ENCODE results near the gene HOMER2.

HOMER2 gene

GRCh38 chr15:82849556-82850512 lies 102.7 kb downstream of the HOMER2 start:
- no peak overlapping the region for H3K4me3 Mint-ChIP-seq
- no peak overlapping the region for H3K27ac Mint-ChIP-seq
- peaks cover 11% of the 10 kb centered on the region for H3K4me1 Mint-ChIP-seq (ENCODE audit: low read depth)
- H3K36me3 Mint-ChIP-seq (ENCODE audit: low read depth): peaks cover 35% of the 10 kb centered on the region
- DNase-seq (ENCODE audit: low spot score): peak; percentile 48
- H3K9me3 Mint-ChIP-seq: no peaks in the 10 kb centered on the region
- peaks cover 3% of the 10 kb centered on the region for H3K27me3 Mint-ChIP-seq (ENCODE audit: low read depth)

GRCh38 chr15:82848241-82848993 lies 104.1 kb downstream of the HOMER2 start:
- no peak for DNase-seq (ENCODE audit: low spot score)
- Mint-ChIP-seq H3K9me3 (no peaks in the 10 kb centered on the region), H3K27me3 (ENCODE audit: low read depth) (peaks cover 6% of the 10 kb centered on the region), H3K4me3 (no peak overlapping the region), H3K27ac (no peak overlapping the region), H3K4me1 (ENCODE audit: low read depth) (peaks cover 13% of the 10 kb centered on the region), H3K36me3 (ENCODE audit: low read depth) (peaks cover 39% of the 10 kb centered on the region)

GRCh38 chr15:82847703-82848102 lies 104.8 kb downstream of the HOMER2 start:
- H3K4me3 Mint-ChIP-seq: no peak overlapping the region

GRCh38 chr15:82846621-82847020 lies 105.9 kb downstream of the HOMER2 start:
- peaks cover 43% of the 10 kb centered on the region for H3K36me3 Mint-ChIP-seq (ENCODE audit: low read depth)
- no peak overlapping the region for H3K4me3 Mint-ChIP-seq
- peaks cover 13% of the 10 kb centered on the region for H3K4me1 Mint-ChIP-seq (ENCODE audit: low read depth)
- H3K27ac Mint-ChIP-seq: no peak overlapping the region
- no peaks in the 10 kb centered on the region for H3K9me3 Mint-ChIP-seq
- H3K27me3 Mint-ChIP-seq (ENCODE audit: low read depth): peaks cover 6% of the 10 kb centered on the region
- DNase-seq (ENCODE audit: low spot score): no peak

More at GRCh38 chr15:82847703-82848102, 104.8 kb downstream of the HOMER2 start:
- peaks cover 39% of the 10 kb centered on the region for H3K36me3 Mint-ChIP-seq (ENCODE audit: low read depth)
- peaks cover 13% of the 10 kb centered on the region for H3K4me1 Mint-ChIP-seq (ENCODE audit: low read depth)
- H3K27me3 Mint-ChIP-seq (ENCODE audit: low read depth): peaks cover 6% of the 10 kb centered on the region
- no peak for DNase-seq (ENCODE audit: low spot score)
- H3K9me3 Mint-ChIP-seq: no peaks in the 10 kb centered on the region
- H3K27ac Mint-ChIP-seq: no peak overlapping the region

GRCh38 chr15:82845686-82846085 lies 106.8 kb downstream of the HOMER2 start:
- H3K27ac Mint-ChIP-seq: no peak overlapping the region
- DNase-seq (ENCODE audit: low spot score): no peak
- peaks cover 41% of the 10 kb centered on the region for H3K36me3 Mint-ChIP-seq (ENCODE audit: low read depth)
- H3K27me3 Mint-ChIP-seq (ENCODE audit: low read depth): peaks cover 6% of the 10 kb centered on the region
- no peaks in the 10 kb centered on the region for H3K9me3 Mint-ChIP-seq
- H3K4me3 Mint-ChIP-seq: no peak overlapping the region
- H3K4me1 Mint-ChIP-seq (ENCODE audit: low read depth): peaks cover 13% of the 10 kb centered on the region

GRCh38 chr15:82843566-82843965 lies 109.0 kb downstream of the HOMER2 start:
- Mint-ChIP-seq H3K4me3 (no peak overlapping the region), H3K4me1 (ENCODE audit: low read depth) (peaks cover 6% of the 10 kb centered on the region), H3K36me3 (ENCODE audit: low read depth) (peaks cover 40% of the 10 kb centered on the region), H3K9me3 (peaks cover 5% of the 10 kb centered on the region), H3K27ac (no peak overlapping the region), H3K27me3 (ENCODE audit: low read depth) (peaks cover 6% of the 10 kb centered on the region)
- no peak for DNase-seq (ENCODE audit: low spot score)

DNA sequence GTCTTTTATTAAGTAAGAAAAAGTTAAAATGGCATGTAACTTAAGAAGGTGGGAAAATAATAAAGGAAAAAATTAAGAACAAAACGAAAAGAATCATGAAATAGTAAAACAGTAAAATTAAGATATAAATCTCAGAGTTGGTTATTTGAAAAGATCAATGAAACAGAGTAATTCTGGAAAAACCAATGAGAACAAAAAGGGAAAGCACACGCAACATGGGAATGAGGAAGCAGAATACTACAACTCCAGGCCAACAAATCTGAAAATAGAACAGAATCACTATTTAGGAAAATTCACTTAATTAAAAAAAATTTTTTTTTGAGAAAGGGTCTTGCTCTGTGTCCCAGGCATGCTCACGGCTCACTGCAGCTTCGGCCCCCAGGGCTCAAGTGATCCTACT lies 112.4 kb downstream of the HOMER2 start:
- Mint-ChIP-seq H3K27ac (no peak overlapping the region), H3K9me3 (peaks cover 5% of the 10 kb centered on the region), H3K36me3 (ENCODE audit: low read depth) (peaks cover 65% of the 10 kb centered on the region), H3K27me3 (ENCODE audit: low read depth) (peaks cover 6% of the 10 kb centered on the region), H3K4me3 (no peak overlapping the region), H3K4me1 (ENCODE audit: low read depth) (peaks cover 6% of the 10 kb centered on the region)
- DNase-seq (ENCODE audit: low spot score): no peak

DNA sequence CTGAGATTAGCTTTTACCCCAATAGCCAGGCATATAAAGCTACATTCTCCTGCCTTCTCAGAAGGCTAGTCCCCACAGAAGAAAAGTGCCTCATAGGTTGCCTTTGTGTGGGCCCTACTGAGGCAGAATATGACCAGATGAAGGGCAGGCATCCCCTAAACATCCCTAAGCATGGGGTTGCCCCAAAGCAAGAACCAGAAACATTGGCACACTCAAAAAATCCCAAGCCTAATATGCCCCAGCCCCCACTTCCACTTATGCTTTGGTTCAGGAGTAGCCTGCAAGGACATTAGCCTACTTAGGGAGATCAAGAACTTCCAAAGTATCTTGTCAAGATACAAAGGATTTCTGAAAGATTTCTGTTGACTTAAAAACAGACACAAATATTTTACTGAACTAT lies 113.4 kb downstream of the HOMER2 start:
- H3K9me3 Mint-ChIP-seq: peaks cover 5% of the 10 kb centered on the region
- H3K36me3 Mint-ChIP-seq (ENCODE audit: low read depth): peaks cover 69% of the 10 kb centered on the region
- H3K27me3 Mint-ChIP-seq (ENCODE audit: low read depth): no peaks in the 10 kb centered on the region
- H3K4me1 Mint-ChIP-seq (ENCODE audit: low read depth): peaks cover 1% of the 10 kb centered on the region
- H3K4me3 Mint-ChIP-seq: no peak overlapping the region
- no peak for DNase-seq (ENCODE audit: low spot score)
- no peak overlapping the region for H3K27ac Mint-ChIP-seq

DNA sequence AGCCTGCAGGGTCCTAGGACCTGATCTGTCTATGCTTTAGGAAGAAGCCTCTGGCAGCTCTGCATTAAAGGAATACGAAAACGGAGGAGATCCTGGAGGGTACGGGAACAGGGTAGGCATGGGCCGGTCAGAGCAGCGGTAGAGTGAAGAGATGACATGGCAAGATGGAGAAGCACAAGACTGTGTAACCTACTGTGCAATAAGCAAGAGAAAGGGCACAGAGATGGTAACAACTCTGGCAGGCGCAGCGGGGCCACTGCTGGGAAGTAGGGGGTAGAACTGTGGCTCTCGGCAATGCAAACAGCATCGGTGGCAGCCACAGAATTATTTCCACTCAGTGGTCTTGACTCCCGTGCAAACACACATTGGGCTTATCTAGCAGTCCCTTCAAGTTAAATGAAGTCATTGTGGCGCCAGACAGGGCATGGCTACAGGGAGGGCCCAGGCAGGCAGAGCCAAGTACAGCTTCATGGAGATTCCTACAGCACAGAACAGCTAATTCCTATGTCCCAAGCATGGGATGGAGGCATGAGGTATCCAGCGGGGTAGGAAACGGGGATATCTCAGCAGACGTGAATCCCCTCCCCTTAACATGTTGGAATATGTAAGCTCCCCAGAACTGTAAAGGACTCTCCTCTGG lies 114.3 kb downstream of the HOMER2 start:
- peaks cover 3% of the 10 kb centered on the region for H3K4me1 Mint-ChIP-seq (ENCODE audit: low read depth)
- H3K9me3 Mint-ChIP-seq: peaks cover 5% of the 10 kb centered on the region
- no peaks in the 10 kb centered on the region for H3K27me3 Mint-ChIP-seq (ENCODE audit: low read depth)
- DNase-seq (ENCODE audit: low spot score): no peak
- H3K27ac Mint-ChIP-seq: no peak overlapping the region
- no peak overlapping the region for H3K4me3 Mint-ChIP-seq
- H3K36me3 Mint-ChIP-seq (ENCODE audit: low read depth): peaks cover 71% of the 10 kb centered on the region

DNA sequence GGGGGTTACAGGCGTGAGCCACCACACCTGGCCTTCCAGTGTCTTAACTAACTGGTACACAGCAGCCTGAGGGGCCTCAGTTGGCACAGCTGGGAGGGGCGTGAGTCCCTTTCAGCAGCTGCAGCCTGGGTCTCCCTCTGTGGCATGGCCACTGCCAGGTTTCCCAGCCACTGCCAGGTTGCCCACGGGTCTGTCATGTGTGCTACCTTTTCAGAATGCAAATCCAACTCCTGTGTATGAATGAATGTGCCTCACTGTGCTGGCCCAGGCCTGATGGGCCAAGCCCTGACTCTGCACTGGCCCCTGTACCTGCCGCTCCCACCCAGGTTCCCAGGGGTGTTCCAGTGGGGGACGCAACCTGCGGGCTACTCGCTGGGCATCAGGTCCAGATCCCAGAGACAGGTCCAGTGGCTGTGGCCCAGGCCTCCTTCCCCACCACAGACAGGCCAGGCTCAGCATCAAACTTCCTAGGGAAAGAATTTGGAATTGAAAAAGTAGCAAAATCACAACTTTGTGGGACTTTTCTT lies 117.1 kb downstream of the HOMER2 start:
- Mint-ChIP-seq H3K36me3 (ENCODE audit: low read depth) (peaks cover 88% of the 10 kb centered on the region), H3K27ac (no peak overlapping the region), H3K27me3 (ENCODE audit: low read depth) (no peaks in the 10 kb centered on the region), H3K9me3 (peaks cover 5% of the 10 kb centered on the region), H3K4me1 (ENCODE audit: low read depth) (peaks cover 28% of the 10 kb centered on the region), H3K4me3 (no peak overlapping the region)
- no peak for DNase-seq (ENCODE audit: low spot score)

DNA sequence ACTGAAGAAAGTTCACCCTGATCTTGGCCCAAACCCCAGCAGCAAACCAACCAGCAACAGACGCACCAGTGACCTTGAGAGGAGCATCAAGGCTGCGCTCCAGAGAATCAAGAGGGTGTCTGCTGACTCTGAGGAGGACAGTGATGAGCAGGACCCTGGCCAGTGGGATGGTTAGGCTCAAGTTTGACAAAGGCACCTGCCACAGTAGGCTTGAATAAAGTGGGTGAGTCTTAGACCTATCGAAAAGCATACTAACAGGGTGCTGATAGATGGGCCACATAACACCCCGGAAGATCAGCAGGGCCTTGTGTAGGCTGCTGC lies 119.2 kb downstream of the HOMER2 start:
- Mint-ChIP-seq H3K4me3 (peak overlapping the region; percentile 77), H3K9me3 (no peaks in the 10 kb centered on the region), H3K4me1 (ENCODE audit: low read depth) (peaks cover 35% of the 10 kb centered on the region), H3K36me3 (ENCODE audit: low read depth) (peaks cover 90% of the 10 kb centered on the region), H3K27me3 (ENCODE audit: low read depth) (no peaks in the 10 kb centered on the region), H3K27ac (peak overlapping the region; percentile 97)
- no peak for DNase-seq (ENCODE audit: low spot score)

DNA sequence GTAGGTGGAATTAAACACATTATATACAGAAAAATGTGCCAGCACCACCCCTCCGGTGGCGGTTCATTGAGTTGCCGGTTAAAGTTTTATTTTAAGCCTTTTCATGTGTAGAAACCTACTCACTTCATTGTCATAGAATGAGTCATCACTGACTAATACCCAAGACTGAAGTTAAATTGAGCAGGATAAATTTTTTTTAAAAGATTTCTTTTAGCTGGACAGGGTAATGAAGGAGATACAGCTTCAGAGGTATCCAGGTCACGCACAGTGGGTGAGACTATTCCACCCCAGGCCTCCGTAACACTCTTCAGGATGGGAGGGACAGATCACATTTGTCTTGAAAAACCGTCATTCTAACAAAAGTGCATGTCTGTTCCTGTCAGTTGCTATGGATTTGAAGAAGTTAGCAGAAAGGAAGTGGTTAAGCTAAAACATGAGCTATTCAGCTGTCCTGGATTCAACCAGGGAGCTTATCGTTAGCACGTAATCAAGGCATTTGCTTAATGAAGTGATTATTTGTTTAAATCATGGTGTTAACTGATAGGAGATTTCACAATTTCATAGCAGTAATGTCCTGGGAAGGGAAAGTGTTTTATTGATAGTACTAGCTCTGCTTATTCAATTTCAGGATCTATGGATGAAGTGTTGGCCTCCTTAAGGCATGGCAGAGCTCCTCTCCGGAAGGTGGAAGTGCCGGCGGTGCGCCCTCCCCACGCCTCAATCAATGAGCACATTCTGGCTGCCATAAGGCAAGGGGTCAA lies 119.7 kb downstream of the HOMER2 start:
- H3K36me3 Mint-ChIP-seq (ENCODE audit: low read depth): peaks cover 90% of the 10 kb centered on the region
- peak overlapping the region; percentile 77 for H3K4me3 Mint-ChIP-seq
- peak; percentile 60 for DNase-seq (ENCODE audit: low spot score)
- H3K9me3 Mint-ChIP-seq: no peaks in the 10 kb centered on the region
- peaks cover 41% of the 10 kb centered on the region for H3K4me1 Mint-ChIP-seq (ENCODE audit: low read depth)
- peak overlapping the region; percentile 97 for H3K27ac Mint-ChIP-seq
- no peaks in the 10 kb centered on the region for H3K27me3 Mint-ChIP-seq (ENCODE audit: low read depth)

DNA sequence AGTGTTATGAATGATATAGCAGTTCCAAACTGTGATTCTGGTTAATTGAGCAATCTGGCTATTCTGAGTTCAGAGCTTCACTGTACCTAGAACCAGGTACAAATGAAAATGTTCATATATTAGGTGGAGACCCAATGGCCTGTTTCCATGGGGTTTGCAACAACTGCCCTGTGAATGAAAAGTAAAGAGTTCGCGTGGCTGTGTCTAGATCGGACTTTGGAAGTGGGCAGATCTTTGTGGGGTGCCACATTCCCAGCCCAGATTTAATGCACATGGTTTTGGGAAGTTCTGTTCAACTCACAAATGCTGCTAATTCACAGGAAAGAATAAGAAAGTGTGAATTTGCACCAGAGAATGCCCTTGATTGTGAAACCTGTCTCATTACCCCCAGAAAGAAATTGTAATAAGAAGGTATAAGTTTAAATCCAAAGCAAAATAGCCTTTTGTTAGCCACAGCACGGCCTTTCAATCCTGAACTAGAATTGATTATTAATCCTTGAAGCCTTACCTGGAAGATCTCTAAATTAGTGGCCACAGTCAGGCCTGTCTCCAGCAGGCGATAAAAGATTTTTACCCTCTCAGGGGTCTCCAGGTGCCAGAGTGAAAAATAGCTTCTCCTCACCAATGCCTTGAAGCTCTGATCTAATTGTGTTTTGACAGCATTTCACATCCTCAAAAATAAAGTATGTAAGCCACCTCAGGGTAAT lies 120.5 kb downstream of the HOMER2 start:
- no peak for DNase-seq (ENCODE audit: low spot score)
- Mint-ChIP-seq H3K27ac (peak overlapping the region; percentile 97), H3K4me1 (ENCODE audit: low read depth) (peaks cover 41% of the 10 kb centered on the region), H3K36me3 (ENCODE audit: low read depth) (peaks cover 90% of the 10 kb centered on the region), H3K4me3 (peak overlapping the region; percentile 77), H3K9me3 (no peaks in the 10 kb centered on the region), H3K27me3 (ENCODE audit: low read depth) (no peaks in the 10 kb centered on the region)

Data from T-helper 2 cell treated with Interferon-gamma antibody and Interleukin-4, amounts not matched to agents 5 μg/mL and 100 μg/mL, for 36 hours (primary cell).